KBM-7 (cell line): ENCODE data around the gene AANAT.

Experiments
- DNase-seq: peaks from one replicate; pipeline ENCODE4 v3.0.0-alpha.2; 2015
- in situ Hi-C: fragments of 300-500 bp; cut with MboI; formaldehyde crosslinking; loops from 2 replicates; pipeline ENCODE4 v1.14.3; 2020; ENCODE audit warnings: low sequenced_read_pairs, low pct_unique_long_range_greater_than_20kb, mixed read lengths

AANAT gene

DNA sequence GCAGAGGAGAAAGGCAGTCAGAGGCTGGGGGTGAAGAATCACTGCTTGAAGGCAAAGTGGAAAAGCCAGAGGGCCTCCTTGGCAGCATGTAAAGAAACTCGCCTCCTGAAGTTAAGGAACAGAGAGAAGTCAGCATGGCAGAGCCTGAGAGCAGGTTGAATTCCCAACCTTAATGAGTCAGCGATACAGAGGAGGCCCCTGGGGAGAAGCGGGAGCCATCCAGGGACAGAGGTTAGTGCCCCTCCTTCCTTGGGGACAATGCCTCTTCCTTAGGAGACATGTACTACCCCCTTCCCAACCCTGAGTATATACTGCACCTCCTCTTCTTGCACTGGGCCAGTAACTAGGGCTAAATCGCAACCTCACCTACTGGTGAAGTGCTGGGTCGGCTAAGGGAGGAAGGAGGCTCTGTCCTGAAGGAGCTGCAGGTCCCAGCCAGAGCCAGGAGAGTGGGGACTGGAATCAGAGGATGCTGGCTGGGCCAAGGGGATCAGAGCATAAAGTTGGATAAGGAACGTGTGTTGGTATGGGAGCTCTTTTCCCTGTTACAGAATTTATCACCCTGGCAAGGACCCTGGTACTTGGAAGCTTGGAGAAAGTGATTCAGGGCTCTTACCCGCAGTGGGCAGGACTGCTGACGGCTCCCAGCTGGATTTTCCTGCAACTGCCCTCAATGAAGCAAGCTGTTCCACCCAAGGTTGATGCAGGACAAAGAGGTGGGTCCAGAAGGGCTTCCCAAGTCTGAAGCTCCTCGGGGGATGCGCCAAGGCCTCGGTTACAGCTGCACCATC, 5.4 kb upstream of the AANAT start:
- DNase-seq, result no peak
- in situ Hi-C loops, result no loop called here

DNA sequence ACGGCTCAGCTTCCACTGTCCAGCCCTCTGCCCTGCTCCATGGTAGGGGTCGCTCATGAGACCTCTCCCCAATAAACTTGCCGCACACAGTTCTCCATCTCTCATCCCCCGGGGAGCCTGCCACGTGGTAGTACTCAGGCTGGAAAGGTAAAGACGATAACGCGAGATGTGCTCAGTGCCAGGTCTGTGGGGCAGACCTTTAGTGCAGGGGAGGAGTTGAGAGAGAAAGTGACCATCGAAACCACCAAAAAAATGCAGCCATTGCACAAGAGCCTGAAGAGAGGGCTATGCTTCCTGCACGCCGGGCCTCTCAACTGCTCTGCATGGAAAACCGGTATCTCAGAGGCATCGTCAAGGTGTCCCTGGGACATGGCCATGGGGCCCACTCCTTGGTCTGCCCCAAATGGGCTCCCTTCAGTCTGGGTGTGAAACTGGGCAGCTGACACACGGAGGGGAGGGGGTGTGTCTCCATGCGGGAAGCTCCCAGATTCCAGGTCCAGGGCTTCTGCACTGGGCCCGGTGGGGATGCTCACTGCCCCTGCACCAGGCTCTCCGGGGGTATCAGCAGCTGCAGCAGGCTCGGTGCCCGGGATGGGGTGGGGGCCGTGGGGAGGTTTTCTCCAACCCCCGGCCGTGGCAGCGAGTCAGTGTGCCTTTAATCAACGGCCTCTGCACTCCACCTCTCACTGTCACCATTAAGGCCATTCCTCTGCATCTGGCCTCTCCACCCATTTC, 4.7 kb upstream of the AANAT start:
- in situ Hi-C loops, result no loop called here
- no peak for DNase-seq

DNA sequence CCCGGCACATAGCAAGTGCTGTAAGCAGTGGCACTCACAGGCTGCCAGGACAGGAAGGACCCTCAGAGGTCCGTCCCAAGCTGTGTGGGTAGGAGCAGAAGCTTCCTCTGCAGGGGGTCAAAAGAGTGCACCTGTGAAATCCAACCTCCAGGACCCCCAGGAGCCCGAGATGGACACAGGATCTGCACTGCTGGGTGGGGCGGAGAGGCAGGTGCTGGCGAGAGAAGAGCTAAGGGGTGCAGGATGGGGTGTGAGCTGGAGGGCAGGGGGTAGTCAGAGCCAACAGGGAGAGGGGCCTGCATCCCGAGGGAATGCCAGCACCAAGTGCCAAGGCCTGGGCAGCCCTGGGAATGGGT, 650 bp upstream of the AANAT start:
- no peak for DNase-seq
- in situ Hi-C loops, result no loop called here

DNA sequence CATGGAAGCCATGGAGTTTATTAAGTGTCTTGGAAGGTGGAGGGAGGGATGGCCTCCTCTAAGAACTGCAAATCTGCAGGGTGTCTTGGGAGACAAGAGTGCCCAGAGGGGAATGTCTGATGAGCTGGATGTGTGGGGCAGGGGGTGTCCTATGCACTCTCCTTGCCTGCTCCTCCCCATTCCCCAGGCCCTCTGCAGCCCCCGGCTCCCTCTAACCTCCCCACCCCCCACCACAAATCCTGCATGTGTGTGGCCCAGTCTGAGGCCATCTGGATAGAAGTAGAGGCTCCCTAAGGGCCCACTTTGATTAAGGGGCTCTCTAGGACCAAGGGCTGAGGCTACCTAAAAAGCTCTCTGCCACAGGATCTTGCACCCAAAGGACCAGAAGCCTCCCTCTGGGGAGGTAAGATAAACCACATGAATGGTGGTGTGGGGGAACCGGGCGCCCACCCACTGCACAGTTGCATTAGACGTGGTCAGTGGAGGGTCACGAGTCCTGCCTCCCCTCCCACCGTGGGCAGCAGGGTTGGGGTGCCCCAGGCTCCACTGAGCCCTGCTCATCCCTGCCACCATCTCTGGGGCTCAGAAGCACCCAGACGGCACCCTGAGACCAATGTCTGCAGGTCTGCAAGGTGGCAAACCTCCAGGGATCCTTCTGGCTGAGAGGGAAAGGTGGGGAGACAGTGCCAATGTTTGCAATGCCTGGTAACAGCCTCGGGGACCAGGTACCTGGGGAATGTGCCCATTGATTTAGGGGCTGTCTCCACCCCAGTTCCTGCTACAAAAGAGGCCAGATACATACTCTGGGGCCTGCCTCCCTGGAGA, 618 bp downstream of the AANAT start:
- in situ Hi-C loops, result no loop called here
- DNase-seq, result no peak

DNA sequence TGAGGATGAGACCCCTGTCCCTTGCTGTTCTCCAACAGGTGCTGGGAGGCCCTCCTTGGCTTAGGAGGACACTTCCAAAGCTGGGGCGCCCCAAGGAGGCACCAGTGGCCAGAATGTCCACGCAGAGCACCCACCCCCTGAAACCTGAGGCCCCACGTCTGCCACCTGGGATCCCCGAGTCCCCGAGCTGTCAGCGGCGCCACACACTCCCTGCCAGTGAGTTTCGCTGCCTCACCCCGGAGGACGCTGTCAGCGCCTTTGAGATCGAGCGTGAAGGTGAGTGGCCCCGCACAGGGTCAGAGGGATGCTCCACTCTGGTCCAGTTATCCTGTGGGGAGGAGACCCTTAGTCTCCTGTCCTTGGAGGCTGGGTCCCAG, 1.2 kb downstream of the AANAT start:
- in situ Hi-C loops, result no loop called here
- DNase-seq, result no peak

DNA sequence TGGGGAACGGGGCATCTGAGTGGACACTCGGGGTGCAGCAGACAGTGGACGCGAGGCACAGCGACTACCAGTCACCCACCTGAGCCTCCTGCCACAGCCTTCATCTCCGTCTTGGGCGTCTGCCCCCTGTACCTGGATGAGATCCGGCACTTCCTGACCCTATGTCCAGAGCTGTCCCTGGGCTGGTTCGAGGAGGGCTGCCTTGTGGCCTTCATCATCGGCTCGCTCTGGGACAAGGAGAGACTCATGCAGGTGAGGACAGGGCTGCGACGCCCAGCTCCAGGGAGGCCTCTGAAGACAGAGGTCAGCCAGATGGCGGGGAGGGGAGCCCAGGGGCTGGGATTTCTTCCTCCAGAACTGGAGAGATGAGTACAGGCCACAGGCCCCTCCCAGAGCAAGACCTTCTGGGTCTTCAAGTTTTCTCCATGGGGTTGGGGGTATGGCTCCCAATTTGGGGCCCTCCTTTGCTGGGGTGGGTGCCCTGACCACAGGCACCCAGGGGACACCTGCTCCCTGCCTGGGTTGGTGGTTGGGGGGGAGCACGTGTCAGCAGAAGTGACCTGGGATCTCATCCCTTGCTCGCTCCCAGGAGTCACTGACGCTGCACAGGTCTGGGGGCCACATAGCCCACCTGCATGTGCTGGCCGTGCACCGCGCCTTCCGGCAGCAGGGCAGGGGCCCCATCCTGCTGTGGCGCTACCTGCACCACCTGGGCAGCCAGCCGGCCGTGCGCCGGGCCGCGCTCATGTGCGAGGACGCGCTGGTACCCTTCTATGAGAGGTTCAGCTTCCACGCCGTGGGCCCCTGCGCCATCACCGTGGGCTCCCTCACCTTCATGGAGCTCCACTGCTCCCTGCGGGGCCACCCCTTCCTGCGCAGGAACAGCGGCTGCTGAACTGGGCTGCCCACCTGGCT, 1.9 kb downstream of the AANAT start:
- in situ Hi-C loops, result no loop called here

DNA sequence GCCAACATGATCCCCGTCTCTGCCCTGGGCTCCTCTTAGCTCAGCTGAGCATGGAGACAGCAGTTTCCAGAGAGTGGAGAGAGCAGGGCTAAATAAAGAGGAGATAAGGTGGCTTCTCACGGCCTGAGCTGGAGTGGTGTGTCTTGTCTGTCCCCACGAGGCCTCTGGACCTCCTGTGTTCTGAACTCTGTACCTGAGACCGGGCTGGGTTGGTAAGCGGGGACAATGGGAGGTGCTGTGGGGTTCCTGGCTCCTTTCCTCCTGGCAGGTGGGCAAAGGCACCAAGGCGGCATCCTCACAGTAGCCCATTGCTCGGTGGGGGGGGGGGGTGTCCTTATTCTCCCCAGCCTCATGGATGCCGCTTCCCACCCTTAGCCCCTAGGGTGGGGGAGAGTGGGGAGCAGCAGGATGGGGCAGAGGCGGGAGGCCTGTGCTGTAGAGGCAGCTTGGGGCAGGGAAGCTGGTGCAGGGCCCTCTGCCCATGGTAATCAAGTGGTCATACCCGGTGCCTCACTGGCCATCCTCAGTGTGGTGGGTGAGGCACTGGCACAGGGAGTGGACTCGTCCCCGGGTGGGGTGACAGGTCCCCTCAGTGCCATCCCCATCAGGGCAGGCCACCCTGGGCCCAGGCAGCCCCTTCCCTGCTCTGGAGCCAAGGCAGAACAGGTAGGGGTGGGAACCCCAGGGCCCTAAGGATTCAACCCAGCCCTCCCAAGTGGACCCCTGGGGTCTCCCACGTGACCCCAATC, 2.8 kb downstream of the AANAT start:
- DNase-seq, result no peak
- in situ Hi-C loops, result no loop called here

More for the DNA sequence above, 1.9 kb downstream of the AANAT start:
- DNase-seq, result no peak

DNA sequence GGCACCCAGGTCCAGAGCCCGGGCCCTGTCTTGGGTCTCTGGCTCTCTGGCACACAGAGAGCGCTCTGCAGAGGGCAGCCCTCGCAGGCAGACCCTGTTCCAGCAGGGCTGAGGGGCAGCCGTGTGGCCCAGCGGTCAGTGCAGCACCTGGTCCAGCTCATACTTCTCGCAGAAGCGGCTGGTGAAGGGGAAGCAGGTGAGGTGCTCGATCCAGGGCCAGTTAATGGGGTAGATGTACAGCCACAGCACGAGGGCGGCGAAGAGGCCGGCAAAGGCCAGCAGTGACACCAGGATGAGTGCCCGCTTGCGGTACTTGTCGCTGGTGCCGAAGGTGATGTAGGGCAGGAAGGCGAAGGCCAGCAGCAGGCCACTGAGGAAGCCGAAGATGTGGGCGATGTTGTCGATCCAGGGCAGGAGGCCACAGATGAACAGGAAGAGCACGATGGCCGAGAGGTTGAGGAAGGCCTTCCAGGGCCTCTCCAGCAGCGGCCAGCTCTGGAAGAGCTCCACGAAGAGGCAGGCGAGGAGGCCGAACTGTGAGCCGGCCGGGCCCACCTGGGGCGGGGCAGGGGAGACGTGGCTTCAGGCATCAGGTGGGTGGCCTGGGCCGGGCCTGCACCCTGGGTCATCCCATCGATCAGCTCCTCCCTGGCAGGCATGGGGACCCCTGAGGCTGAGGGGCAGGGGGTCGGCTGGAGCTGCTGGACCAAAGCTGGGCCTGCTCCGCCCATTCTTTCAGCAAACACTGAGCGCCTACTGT, 4.3 kb downstream of the AANAT start:
- in situ Hi-C loops, result no loop called here
- DNase-seq, result no peak

DNA sequence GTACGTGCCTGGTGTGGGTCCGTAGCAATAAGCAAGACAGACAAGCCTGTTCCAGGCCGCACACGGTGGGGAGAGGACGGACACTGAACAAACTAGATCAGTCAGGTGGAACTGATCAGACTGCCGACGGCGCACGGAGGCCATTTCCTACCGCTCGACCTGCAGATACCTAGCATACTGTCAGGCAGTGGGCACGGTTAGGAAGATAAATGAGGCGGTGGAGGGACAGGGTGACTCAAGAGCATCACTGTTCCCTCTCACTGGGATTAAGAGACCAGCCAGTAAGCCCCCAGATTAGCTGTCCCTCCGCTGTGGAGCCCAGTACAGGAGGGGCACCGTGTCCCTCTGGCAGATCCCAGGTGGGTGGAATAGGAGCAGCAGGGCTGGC, 4.8 kb downstream of the AANAT start:
- in situ Hi-C loops, result no loop called here
- DNase-seq, result no peak

DNA sequence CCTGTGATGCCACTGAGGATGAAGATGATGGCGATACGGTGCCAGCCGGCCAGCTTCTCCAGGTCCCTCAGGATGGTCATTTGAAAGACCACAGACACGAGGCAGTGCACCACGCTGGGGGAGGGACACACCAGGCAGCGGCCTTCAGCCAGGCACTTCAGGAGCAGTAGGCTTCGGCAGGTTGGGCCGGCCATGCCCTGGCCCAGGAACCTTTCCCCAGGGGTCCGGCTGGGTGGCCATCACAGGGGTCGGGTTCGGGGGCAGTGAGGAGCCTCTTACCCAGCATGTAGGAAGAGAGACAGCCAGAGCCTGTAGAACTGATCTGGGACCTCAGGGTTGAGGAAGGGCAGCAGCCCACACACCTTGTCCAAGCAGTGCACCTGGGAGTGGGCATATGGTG, 5.3 kb downstream of the AANAT start:
- in situ Hi-C loops, result no loop called here
- DNase-seq, result no peak

DNA sequence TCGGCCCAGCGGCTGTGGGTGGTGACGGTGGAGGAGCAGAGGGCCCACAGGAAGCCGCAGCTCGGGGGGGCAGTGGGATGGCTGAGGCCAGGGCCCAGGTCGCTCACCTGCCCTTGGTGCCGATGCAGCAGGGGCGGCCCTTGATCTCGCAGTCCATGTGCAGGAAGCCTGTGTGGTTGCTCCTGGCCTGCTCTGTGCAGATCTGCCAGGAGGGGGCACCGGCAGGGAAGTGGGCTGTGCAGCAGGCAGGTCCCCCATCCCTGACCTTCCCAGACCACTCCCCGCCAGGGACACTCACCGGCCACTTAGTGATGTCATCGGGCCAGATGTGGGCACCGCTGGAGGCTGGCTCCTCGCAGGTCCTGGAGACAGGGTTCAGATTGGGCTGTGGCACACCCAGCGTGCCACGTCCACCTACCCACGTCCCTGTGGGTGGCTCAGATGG, 6.2 kb downstream of the AANAT start:
- in situ Hi-C loops, result no loop called here

DNA sequence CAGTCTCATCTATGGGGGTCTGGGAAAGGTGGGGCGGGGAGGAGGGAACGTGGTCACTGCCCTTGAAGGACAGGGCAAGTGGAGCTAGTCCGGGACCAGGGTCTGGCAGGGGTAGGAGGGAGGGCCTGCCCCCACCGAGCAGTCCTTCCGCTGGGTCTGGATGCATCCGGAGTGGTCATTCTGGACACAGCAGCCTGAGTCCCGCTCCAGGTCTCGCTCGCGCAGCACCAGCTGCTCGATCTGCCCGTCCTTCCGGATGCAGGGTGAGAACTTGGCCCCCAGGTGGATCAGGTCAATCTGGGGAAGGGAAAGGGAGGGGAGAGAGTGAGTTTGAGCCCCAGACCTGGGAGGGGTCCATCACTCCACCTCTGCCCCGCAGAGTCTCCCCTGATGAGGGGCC, 6.8 kb downstream of the AANAT start:
- in situ Hi-C loops, result no loop called here

More for the DNA sequence above, 6.2 kb downstream of the AANAT start:
- no peak for DNase-seq

DNA sequence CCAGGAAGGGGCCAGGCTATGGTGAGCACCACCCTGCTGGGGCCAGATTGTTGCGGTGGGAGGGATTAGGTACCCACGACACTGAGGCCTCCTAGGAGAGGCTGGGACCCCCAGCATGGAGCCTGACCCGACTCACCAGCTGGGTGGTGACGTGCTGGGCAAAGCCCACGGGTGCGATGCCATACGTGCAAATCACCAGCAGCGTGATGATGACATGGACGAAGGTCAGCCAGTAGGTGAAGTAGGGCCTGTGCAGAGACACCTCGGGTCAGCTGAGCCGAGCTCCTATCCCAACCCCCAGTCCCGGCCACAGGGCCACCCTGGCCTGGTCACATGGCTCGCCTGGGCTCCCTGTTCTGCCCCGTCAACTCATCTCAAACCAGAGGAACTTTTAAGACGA, 7.5 kb downstream of the AANAT start:
- no peak for DNase-seq
- in situ Hi-C loops, result no loop called here

More for the DNA sequence above, 6.8 kb downstream of the AANAT start:
- DNase-seq, result no peak

DNA sequence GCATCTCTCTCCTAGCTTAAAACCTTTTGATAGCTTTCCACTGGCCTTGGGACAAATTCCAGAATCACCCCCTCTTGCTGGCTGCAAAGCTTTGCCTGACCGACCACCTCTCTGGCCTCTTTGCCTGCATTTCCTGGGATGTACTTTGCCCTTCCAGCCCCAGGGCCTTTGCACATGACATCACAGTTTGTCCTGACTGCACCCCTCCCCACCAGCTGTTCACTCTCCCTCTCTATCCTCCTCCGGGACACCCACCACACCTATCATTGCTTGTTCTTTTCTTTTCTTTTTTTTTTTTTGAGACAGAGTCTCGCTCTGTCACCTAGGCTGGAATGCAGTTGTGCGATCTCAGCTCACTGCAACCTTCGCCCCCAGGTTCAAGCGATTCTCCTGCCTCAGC, 7.9 kb downstream of the AANAT start:
- in situ Hi-C loops, result no loop called here
- DNase-seq, result no peak

DNA sequence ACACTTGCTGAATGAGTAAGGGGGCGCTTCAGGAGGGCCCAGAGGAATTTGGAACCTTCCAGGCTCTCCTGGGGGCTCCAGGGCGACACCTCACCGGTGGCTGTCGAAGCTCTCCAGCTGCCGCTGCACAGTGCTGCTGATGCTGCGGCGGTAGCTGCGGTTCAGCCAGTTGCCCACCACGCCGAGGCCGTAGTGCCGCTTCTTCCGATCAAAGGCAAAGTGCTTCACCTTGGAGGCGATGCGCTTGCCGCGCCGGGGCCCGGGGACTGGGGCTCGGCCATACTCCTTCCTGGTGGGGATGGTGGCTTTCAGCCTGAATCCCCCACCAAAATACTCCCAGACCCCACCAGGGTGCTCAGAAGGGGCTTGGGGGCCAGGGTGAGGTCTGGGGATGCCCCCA, 9.3 kb downstream of the AANAT start:
- in situ Hi-C loops, result no loop called here

DNA sequence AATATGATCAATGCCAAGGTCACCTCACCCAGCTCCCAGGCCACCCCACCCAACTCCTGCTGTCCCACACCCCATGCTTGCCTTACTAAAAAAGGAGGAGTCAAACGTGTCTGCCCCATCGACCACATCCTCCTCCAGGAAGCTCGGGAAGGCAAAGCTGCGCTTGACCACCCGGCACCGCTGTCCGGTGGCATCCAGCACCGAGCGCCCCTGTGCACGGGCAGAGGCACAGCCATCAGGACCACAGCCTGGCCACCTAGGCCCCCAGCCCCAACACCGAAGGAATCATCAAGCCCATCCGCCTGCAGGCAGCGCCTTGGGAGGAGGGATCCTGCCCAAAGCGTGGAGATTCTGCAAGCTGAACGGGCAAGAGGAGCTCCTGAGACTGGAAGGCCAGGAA, 10.2 kb downstream of the AANAT start:
- DNase-seq, result no peak
- in situ Hi-C loops, result no loop called here

More for the DNA sequence above, 9.3 kb downstream of the AANAT start:
- DNase-seq, result no peak

DNA sequence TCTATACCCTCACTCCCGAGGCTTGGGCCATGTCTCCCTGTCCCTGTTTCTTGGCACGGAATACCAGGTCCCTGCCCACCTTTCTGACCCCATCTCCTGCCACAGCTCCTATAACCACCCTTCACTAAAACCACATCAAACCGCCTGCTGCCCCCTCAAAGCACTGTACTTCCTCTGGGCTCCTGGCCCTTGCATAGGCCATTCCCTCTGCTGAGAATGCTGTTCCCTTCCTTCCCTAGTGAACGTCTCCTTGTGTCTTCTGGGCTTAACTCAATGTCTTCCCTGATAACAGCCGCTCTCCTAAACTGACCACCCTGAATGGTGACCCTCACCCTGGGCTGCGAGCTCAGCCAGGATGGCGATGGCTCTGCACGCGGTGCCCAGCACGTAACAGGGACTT, 10.7 kb downstream of the AANAT start:
- no peak for DNase-seq
- in situ Hi-C loops, result no loop called here
